ENCODE measurements around the gene CUL2.
"Not testable (repeated sequence)": the region's sequence is repeated elsewhere in the genome, so short reads cannot be mapped to it uniquely, and the experiment has no call there.

The CUL2 gene

GRCh38 chr10:35017608-35018007 is 72.5 kb downstream of the CUL2 start:
- DNase-seq, result peak in 1 of 5 experiments; percentile 71

DNA sequence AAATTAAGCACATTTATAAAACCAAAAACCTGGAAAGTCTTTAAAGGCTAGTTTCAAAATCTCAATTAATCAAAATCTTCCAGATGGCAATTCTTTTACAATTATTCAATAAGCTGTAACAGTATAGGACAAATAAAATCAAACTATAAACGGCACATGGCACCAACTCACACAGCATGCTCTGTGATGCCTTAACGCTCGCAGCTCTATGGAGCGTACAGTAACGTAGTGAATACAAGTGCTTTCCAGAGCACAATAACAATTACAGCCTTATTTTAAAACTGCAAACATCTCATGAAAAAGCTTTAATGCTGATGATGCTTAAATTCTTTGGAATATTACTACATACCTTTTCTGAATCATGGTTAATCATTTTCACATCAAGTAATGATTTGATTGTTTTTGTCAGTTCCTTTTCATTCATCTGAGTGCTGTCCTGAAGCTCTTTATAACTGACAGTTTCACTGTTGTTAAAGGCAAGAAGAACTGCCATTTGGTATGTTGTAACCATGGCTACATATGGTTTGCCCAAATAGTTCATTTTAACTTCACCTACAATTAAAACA is 74.2 kb downstream of the CUL2 start:
- no peak for DNase-seq

- DNase-seq, result no peak
These were observed 77.4 kb downstream of the CUL2 start for GRCh38 chr10:35012781-35013180.

DNA sequence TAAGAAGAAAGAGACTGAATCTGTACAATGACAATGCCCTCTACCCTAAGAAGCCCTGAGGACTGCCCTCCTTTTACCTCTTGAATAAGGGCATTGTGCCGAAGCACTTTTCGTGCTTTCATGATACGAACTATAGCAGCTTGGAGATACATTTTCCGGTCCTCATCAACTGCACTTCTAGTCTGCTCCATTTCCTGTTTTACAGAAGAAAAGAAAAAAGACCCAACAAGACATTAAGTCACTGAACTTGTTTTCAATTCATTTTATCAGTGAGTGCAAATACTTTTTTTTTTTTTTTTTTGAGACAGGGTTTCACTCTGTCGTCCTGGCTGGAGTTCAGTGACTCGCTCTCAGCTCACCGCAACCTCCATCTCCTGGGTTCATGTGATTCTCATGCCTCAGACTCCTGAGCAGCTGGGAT is 78.4 kb downstream of the CUL2 start:
- DNase-seq, result peak in 1 of 5 experiments; percentile 41

DNA sequence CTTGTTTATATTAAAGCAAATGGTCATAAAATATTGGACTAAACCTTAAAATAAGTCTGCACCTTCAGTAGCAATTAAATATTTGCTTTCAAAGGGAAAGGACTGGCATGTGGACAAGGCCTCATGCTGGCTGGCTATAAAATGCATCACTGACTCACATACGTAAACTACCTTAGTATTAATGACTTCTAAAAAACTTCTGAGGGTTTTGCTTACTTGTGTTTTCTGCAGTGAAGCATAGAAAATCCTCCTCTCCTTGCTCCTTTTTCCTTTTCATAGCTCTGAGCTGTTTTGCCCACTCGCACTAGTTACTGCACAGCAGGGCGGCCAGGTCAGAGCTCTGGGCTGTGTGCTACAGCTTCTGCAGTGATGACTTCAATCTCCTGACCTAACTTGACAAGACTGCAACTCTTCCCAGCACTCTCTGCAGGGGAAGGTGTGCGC is 82.3 kb downstream of the CUL2 start:
- no peak for DNase-seq

- DNase-seq, result no peak
These were observed 83.3 kb downstream of the CUL2 start for GRCh38 chr10:35006836-35007235.

GRCh38 chr10:35005868-35006267 is 84.3 kb downstream of the CUL2 start:
- no peak for DNase-seq

GRCh38 chr10:35004651-35005050 is 85.5 kb downstream of the CUL2 start:
- DNase-seq, result no peak

- DNase-seq, result no peak
These were observed 86.2 kb downstream of the CUL2 start for GRCh38 chr10:35003906-35004305.

DNA sequence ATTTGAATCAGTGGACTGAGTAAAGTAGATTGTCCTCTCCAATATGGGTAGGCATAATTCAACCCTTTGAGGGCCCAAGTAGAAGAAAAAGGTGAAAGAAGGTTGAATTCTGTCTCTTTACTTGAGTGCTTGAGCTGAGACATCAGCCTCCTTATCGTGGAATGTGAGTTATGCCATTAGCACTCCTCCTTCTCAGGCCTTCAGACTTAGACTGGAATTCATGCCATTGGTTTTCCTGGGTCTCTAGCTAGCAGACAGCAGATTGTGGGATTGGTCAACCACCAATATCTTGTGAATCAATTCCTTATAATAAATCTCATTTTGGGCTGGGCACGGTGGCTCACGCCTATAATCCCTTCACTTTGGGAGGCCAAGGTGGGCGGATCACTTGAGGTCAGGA is 89.2 kb downstream of the CUL2 start:
- DNase-seq, result no peak

DNA sequence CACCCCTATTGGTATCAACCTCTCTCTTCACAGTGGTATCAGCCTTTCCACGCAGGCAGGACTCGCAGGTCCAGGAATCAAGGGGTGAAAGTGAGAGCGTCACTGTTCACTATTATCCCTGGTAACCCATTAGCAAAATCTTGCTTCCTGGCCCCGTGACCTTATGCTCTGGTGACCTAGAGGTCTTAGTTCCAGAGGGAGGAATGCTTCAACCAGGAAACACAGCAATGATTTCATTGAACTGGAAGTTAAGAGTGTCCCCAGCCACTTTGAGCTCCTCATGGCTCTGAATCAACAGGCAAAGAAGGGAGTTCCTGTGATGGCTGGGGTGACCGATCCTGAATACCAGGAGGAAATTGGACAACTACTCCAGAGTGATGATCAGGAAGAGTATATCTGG is 90.6 kb downstream of the CUL2 start:
- no peak for DNase-seq

DNA sequence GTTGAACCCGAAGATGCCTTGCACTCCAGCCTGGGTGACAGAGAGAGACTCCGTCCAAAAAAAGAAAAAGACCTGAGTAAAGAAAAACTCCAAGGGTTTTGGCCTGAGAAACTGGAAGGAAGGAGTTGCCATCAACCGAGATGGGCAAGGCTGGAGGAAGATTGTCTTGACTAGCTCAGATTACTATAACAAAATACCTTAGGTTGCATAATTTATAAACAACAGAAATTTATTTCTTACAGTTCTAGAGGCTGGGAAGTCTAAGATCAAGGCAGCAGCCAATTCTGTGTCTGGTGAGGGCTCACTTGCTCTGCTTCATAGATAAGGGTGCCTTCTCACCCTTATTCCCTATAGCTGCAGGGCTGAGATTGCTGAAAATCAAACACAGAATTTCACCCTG is 91.2 kb downstream of the CUL2 start:
- no peak for DNase-seq

DNA sequence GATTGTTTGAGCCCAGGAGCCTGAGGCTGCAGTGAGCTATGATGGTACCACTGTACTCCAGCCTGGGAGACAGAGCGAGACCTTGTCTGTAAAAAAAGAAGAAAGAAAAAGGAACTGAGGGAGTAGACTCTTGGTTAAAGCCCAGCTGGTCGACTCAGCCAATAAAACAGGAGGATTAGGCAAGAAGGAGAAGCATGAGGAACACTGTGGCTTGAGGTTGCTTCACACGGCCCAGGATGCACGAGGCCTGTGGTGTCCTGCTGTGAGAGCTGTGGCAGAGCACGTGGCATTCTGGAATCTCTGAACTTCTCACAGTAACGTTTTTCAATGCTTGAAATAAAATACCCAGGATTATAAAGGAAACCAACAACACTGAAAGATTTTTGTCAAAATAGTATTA is 93.3 kb downstream of the CUL2 start:
- no peak for DNase-seq

DNA sequence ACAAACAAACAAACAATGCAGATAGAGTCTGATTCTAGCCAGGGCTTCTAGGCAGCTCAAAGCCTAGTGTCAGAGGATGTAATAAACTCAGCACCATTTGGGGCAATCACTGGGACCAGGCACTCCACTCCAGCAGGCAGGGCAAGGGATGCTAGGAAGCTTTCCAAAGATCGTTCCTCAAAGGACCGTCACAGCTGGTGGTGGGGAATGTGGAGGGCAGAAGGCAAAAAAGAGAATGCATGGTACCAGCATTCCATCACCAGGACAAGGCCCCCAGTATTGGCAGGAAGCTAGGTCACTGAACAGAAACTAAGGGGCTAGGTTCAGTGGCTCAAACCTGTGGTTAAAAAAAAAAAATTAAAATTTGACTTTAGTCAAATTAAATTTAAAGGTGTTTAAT is 94.2 kb downstream of the CUL2 start:
- DNase-seq, result no peak

GRCh38 chr10:34994565-34995142 is 95.5 kb downstream of the CUL2 start:
- peak in 2 of 5 experiments; percentile 1 to 86 for DNase-seq

- no peak for DNase-seq
These were observed 96.4 kb downstream of the CUL2 start for GRCh38 chr10:34993782-34994181.

DNA sequence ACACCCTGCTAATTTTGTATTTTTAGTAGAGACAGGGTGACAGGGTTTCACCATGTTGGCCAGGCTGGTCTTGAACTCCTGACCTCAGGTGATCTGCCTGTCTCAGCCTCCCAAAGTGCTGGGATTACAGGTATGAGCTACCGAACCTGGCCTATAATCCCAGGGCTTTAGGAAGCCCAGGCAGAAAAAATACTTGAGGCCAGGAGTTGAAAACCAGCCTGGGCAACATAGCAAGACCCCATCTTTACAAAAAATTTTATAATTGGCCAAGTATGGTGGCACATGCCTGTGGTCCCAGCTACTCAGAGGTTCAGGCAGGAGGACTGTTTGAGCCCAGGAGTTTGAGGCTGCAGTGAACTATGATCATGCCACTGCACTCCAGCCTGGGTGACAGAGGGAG is 99.0 kb downstream of the CUL2 start:
- DNase-seq, result not testable (repeated sequence)

GRCh38 chr10:34988397-34989067 is 101.6 kb downstream of the CUL2 start:
- DNase-seq, result no peak

DNA sequence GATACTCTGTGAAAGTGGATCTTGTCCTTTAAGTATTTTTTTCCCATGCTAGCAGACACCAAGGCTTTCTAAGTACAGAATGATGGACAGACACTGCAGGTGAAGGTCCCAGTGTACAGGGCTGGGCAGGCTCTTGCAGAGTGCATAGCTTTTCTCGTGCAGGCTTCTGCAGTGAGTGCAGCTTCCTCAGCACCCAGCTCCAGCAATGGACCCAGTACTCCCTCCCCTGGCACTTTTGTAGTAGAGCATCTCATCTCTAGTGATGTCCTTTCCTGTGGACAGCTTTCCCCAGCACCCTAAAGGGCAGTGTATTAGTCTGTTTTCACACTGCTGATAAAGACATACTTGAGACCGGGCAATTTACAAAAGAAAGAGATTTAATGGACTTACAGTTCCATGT is 104.3 kb downstream of the CUL2 start:
- no peak for DNase-seq

DNA sequence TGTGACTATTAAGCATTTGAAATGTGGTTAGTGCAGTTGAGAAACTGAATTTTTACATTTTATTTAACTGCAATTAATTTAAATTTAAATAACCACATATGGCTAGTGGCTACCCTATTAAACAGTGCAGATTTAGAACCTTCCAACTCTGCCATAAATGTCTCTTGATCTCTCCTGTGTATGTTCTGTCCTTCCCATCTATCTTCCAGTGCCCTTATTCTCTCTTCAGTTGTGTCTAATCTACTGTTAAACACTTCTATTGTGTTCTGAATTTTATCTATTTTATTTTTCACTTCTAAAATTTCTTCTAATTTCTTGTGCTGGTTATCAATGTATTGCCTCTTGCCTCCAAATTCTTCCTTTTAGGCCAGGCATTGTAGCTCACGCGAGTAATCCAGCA is 105.0 kb downstream of the CUL2 start:
- no peak for DNase-seq

DNA sequence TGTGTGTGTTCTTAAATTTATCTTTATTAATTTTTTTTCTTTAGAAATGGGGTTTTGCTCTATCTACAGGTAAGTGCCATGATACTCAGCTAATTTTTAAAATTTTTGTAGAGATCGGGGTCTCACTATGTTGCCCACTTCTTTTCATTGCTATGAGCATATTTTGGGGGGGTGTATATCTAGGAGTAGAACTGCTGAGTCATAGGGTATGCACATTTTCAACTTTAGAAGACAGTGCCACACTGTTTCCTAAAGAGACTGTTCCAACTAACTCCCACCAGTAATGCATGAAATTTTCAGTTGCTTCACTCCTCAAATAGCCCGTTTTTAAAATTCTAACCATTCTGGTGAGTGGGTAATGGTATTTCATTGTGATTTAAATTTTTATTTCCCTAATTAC is 108.3 kb downstream of the CUL2 start:
- no peak for DNase-seq

GRCh38 chr10:34979938-34980337 is 110.2 kb downstream of the CUL2 start:
- no peak for DNase-seq

- DNase-seq, result no peak
These were observed 112.1 kb downstream of the CUL2 start for GRCh38 chr10:34978080-34978479.

DNA sequence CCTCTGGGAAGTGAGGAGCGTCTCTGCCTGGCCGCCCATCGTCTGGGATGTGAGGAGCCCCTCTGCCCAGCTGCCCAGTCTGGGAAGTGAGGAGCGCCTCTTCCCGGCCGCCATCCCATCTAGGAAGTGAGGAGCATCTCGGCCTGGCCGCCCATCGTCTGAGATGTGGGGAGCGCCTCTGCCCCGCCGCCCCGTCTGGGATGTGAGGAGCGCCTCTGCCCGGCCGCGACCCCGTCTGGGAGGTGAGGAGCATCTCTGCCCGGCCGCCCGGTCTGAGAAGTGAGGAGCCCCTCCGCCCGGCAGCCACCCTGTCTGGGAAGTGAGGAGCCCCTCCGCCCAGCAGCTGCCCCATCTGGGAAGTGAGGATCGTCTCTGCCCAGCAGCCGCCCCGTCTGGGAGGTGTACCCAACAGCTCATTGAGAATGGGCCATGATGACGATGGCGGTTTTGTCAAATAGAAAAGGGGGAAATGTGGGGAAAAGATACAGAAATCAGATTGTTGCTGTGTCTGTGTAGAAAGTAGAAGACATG is 113.7 kb downstream of the CUL2 start:
- not testable (repeated sequence) for DNase-seq
